ENCODE results near the gene AFDN. TPM values are rescaled to one million over a fixed set of nuclear protein-coding genes. Genes with fewer than 3 reads are reported as not detected.

Gene AFDN
- total RNA-seq, 1 experiment from 2014 or later: 107 TPM

DNA sequence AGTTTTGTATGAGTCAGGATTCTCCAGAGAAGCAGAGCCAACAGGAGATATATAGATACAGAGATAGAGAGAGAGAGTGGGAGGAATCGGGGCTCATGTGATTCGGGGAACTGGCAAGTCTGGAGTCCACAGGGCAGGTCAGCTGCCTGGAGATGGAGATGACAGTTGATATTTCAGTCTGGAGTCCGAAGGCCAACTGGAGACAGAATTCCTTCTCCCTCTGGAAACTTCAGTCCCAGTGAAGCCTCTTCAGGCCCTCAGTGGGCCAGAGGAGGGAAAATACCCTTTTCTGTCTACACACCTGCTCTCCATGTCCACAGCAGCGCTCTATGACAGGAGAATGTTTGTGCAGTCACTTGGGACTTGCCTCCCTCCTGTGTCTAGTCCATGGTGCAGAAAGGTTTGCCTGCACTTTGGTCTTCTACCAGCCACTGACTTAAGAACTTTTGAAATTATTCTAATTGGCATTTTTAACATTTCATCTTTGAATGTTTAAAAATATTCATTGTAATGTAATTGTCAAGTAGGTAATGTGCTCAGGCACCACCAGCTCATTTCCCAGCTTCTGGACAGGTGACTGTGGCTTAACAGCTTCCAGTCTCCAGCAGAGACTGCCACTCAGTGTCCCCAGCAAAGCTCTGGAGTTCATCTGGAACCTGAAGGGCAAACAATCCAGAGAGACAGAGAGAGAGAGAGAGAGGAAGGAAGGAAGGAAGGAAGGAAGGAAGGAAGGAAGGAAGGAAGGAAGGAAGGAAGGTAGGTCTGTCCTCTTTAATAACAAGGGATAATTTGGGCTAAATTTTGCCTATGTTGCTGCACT is 43.8 kb upstream of the AFDN start:
- Histone ChIP-seq H3K9me3 (ENCODE audit: low read depth, low read length, poor library complexity, severe bottlenecking) (no peaks in the 10 kb centered on the region), H3K27me3 (replicated peaks; ENCODE audit: insufficient read depth, low read depth, low read length, poor library complexity) (no peaks in the 10 kb centered on the region), H3K36me3 (ENCODE audit: insufficient read depth, low read length, poor library complexity, severe bottlenecking) (no peaks in the 10 kb centered on the region), H3K4me1 (ENCODE audit: insufficient read depth, low read length, poor library complexity, severe bottlenecking) (peaks cover 35% of the 10 kb centered on the region), H3K27ac (ENCODE audit: low read depth, low read length, poor library complexity, severe bottlenecking) (peak overlapping the region; percentile 53), H3K4me3 (ENCODE audit: low read depth, low read length, poor library complexity, severe bottlenecking) (no peak overlapping the region)
- DNase-seq (ENCODE audit: low spot score): peak; percentile 71
- no TSS peak for BruUV-seq (replicated peaks)
- TF ChIP-seq EZH2 (IDR thresholded peaks at IDR 0.05; ENCODE audit: borderline replicate concordance, low read depth, low read length, poor library complexity, severe bottlenecking): no peak
- TF ChIP-seq, protein P1, sequence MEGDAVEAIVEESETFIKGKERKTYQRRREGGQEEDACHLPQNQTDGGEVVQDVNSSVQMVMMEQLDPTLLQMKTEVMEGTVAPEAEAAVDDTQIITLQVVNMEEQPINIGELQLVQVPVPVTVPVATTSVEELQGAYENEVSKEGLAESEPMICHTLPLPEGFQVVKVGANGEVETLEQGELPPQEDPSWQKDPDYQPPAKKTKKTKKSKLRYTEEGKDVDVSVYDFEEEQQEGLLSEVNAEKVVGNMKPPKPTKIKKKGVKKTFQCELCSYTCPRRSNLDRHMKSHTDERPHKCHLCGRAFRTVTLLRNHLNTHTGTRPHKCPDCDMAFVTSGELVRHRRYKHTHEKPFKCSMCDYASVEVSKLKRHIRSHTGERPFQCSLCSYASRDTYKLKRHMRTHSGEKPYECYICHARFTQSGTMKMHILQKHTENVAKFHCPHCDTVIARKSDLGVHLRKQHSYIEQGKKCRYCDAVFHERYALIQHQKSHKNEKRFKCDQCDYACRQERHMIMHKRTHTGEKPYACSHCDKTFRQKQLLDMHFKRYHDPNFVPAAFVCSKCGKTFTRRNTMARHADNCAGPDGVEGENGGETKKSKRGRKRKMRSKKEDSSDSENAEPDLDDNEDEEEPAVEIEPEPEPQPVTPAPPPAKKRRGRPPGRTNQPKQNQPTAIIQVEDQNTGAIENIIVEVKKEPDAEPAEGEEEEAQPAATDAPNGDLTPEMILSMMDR (conservative IDR thresholded peaks at IDR 0.05; ENCODE audit: low read depth, low read length): no peak
- ChIA-PET POLR2A (ENCODE audit: low non-redundant PET) (no interaction called here), CTCF (no interaction called here)
- intact Hi-C loops (cut with micrococcal nuclease; ENCODE audit: unreplicated experiment): loop anchor here (2.0 kb wide), 1 partner anchor 84 kb away; no protein-coding TSS in a partner anchor

DNA sequence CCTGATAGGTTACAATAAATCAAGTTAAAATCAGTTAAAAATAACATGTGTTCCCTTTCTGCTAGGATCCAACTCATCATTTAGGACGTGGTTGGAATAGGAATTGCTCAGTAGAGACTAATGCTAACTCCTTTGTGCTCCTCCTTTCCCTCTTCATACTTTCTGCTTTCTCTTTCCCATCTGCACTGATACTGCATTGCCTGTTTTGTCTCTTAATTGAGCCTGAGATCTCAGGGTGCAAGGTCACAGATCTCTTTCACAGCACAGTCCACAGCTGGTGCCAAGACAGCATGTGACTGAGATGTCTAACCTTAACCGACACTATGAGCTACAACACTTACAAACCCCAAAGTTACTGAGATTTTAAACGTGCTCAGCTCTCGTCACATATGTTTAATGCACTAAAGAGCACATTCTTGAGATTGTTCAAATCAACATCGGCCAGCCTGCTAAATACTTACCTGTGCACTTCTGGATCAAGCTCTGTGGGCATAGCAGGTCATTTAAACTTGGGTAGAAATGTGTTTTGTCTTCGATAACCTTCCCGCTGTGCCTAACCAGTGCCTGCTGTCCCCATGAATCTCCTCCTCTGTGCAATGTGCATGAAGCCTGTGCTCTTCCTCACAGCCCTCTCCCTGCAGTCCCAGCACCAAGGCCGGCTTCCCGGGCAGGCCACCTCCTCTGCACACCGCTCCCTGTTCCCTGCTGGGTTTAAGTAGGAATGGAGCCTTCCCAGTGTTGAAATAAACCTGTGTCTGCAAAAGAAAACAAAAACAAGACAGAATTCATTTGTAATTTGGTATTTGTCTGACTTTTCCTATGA is 39.6 kb upstream of the AFDN start:
- Histone ChIP-seq H3K36me3 (ENCODE audit: insufficient read depth, low read length, poor library complexity, severe bottlenecking) (no peaks in the 10 kb centered on the region), H3K27me3 (replicated peaks; ENCODE audit: insufficient read depth, low read depth, low read length, poor library complexity) (no peaks in the 10 kb centered on the region), H3K4me1 (ENCODE audit: insufficient read depth, low read length, poor library complexity, severe bottlenecking) (peaks cover 51% of the 10 kb centered on the region), H3K9me3 (ENCODE audit: low read depth, low read length, poor library complexity, severe bottlenecking) (no peaks in the 10 kb centered on the region), H3K27ac (ENCODE audit: low read depth, low read length, poor library complexity, severe bottlenecking) (no peak overlapping the region), H3K4me3 (ENCODE audit: low read depth, low read length, poor library complexity, severe bottlenecking) (no peak overlapping the region)
- intact Hi-C loops (cut with micrococcal nuclease; ENCODE audit: unreplicated experiment): no loop called here
- no peak for DNase-seq (ENCODE audit: low spot score)
- no TSS peak for BruUV-seq (replicated peaks)
- ChIA-PET CTCF (no interaction called here), POLR2A (ENCODE audit: low non-redundant PET) (no interaction called here)
- TF ChIP-seq EZH2 (IDR thresholded peaks at IDR 0.05; ENCODE audit: borderline replicate concordance, low read depth, low read length, poor library complexity, severe bottlenecking): no peak
- TF ChIP-seq, protein P1 (conservative IDR thresholded peaks at IDR 0.05; ENCODE audit: low read depth, low read length): no peak

DNA sequence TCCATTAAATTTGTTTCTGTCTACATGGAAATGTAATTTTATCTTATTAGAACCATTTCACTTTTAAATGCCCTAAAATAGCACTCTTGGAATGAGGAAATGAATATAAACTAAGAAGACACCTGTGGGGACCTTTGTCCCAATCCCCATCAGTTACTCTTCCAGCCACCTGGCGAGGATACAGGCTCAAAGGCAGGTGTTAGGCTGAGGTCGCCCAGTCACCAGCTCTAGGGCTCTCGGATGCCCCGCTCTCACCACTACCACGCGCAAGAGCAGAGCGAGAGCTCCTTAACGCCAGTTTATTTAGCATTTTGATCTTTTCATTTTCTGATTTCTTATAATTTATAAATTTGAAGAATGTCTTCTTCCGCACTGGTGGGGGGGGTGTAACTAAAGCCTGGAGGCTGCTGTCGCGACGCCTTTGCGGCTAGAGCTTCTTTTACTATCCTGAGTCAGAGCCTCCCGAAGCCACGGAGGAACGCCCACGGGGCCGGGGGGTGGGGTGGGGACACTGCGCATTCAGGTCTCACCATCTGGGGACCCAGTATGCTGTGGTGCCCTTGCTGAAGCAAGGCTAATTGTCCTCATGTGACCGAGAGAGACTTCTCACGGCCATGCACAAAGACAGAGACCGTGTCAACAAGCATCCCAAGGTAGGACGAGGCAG is 38.7 kb upstream of the AFDN start:
- POLR2A ChIA-PET (ENCODE audit: low non-redundant PET): interaction anchor here (0.6 kb wide), 2 partner anchors 9 to 71 kb away, joined by 3 read pairs; no protein-coding TSS in a partner anchor
- CTCF ChIA-PET: no interaction called here
- DNase-seq (ENCODE audit: low spot score): peak; percentile 71

More for the DNA sequence above, 38.7 kb upstream of the AFDN start:
- no peaks in the 10 kb centered on the region for H3K27me3 ChIP-seq (replicated peaks; ENCODE audit: insufficient read depth, low read depth, low read length, poor library complexity)
- intact Hi-C loops (cut with micrococcal nuclease; ENCODE audit: unreplicated experiment): no loop called here
- H3K36me3 ChIP-seq (ENCODE audit: insufficient read depth, low read length, poor library complexity, severe bottlenecking): no peaks in the 10 kb centered on the region
- no TSS peak for BruUV-seq (replicated peaks)
- no peaks in the 10 kb centered on the region for H3K9me3 ChIP-seq (ENCODE audit: low read depth, low read length, poor library complexity, severe bottlenecking)
- TF ChIP-seq, protein P1 (conservative IDR thresholded peaks at IDR 0.05; ENCODE audit: low read depth, low read length): no peak
- TF ChIP-seq EZH2 (IDR thresholded peaks at IDR 0.05; ENCODE audit: borderline replicate concordance, low read depth, low read length, poor library complexity, severe bottlenecking): no peak
- H3K4me1 ChIP-seq (ENCODE audit: insufficient read depth, low read length, poor library complexity, severe bottlenecking): peaks cover 44% of the 10 kb centered on the region
- H3K4me3 ChIP-seq (ENCODE audit: low read depth, low read length, poor library complexity, severe bottlenecking): no peak overlapping the region
- H3K27ac ChIP-seq (ENCODE audit: low read depth, low read length, poor library complexity, severe bottlenecking): peak overlapping the region; percentile 78
